Kidney capillary endothelial cell (primary cell): ENCODE measurements around the gene TGFBR2.

ENCODE experiments used
- DNase-seq: peaks from one replicate; pipeline ENCODE4 v3.0.0-alpha.2; 2018; ENCODE audit warnings: low spot score

The TGFBR2 gene

DNA sequence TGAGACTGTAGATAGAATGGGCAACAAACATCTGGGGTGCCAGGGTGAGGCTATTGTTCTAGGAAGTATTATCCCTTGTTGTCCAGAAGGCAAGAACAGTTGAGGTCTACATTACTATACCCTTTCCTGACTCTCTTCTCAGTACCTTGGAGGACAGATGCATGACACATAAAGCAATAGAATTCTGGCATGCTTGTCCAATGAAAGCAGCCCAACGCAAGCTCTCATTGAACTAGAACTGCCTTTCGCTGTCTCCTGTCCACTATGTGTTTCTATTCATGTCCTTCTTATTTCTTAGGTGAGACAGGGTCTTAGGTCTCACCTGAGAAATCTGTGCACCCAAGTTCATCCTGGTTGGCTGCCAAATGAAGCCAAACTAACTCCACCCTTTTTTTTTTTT, 68.6 kb downstream of the TGFBR2 start:
- no peak for DNase-seq

- DNase-seq: no peak
Measured at GRCh38 chr3:30675774-30676173, 69.4 kb downstream of the TGFBR2 start.

GRCh38 chr3:30676424-30677346, 70.3 kb downstream of the TGFBR2 start:
- DNase-seq: no peak

DNA sequence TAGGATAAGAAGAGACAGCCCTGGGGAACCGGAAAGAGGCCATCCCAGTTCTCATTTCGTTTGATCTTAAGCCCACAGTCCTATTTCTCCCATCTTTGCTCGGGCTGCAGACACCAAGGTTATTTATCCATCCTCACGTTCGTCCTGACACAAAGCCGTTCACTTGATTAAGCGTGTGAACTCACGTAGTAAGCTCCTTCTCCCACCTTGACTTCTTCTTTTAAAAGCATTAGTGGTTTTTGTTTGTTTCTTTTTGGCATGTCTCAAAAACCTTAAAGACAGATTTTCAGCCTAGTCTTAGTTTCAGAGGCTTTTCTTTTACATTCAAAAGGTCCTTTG, 70.9 kb downstream of the TGFBR2 start:
- no peak for DNase-seq

- DNase-seq: no peak
Measured at GRCh38 chr3:30679045-30679444, 72.6 kb downstream of the TGFBR2 start.

DNA sequence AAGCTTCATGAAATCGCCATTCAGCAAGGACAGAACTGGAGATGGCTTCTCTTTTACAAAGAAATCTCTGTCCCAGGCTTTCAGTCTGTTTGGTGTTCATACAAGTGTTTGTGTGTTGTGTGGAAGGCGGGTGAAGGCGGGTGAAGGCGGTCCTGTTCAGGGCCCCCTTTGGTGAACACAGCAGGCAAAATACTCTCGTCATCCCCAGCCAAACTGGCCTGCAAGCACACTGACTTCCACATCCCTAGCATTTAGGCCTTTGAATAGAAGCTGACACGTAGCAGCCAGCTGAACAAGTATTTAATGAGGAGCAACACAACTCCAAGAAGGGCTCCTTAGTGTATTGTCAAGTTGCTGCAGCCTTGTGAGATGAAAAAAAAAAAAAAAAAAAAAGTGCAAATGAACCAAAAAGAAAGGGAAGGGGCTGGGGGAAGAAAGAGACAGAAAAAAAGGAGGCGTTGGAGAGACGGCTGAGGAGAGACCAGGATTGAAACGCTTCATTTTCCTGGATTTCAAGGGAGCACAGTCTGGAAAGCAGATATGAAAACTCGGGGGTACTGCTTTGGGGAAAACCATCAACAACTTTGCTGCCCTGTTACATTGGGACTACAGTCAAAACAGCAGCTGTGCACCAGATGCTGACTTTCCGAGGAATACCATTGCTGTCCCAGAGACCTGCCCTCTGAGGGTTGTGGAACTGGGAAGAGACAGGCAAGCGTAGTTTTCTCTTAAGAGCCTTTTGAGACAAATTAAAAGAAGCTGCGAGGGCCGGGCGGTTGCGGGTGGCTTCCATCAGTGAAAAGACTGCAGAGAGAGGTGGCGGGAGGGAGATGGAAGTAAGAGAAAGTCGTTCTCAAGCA, 74.6 kb downstream of the TGFBR2 start:
- no peak for DNase-seq

DNA sequence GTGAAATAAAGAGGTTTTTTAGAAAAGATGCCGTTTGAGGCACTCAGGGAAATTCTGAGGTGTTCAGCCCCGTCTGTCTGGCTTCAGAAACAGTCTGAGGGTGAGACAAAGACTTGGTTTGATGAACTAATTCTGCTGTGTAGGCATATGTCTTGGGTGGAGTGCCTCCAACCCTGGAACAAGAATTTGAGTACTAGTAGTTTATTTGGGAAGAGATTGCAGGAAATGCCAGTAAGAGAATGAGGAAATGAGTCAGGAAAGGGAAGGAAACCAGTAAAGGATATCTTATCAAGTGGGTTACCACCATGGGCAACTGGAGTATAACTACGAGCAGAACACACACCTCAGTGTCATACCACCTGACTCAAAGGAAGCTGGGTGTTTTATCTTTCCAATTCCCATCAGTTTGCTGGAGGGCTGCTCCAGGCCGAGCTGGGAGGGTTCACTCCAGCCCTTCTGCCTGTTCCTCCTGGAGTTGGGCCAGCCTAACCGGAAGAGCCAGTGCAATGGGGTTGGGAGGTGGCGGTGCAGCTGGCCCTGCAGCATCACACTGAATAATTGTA, 75.3 kb downstream of the TGFBR2 start:
- DNase-seq: peak; percentile 97

DNA sequence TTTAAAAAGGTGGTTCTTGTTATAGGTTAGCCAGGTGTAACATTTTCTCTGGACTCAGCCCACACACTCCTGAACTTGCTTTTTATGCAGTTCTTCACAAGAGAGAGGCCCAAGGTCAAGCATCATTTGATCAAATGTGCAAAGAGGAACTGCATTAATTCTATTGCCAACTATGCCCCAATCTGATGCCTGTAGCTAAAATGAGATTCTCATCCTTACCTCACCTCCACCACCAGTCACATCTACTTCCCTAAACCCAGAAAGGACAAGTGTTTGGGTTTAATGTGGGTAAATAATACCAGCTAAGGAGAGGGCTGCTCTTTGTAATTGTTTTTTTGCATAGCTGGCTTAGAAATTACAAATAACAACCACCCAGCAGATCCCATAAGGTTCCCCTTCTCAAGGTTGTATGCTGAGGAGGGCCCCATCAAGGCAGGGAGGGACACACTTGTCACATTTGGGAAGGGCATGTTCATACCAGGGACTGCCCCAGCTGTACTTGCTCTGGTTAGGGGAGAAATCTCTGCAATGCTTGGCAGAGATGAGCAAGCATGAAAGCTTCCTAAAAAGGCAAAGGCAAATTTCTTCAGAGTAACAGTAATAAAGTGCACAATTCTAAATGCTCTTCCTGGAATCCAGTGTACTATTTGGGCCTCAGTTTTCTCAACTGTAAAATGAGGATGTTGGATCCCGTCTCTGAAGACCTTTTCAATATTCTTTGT, 76.2 kb downstream of the TGFBR2 start:
- no peak for DNase-seq

- no peak for DNase-seq
Measured at GRCh38 chr3:30683769-30684168, 77.4 kb downstream of the TGFBR2 start.

- DNase-seq: no peak
Measured at GRCh38 chr3:30684356-30684755, 78.0 kb downstream of the TGFBR2 start.

DNA sequence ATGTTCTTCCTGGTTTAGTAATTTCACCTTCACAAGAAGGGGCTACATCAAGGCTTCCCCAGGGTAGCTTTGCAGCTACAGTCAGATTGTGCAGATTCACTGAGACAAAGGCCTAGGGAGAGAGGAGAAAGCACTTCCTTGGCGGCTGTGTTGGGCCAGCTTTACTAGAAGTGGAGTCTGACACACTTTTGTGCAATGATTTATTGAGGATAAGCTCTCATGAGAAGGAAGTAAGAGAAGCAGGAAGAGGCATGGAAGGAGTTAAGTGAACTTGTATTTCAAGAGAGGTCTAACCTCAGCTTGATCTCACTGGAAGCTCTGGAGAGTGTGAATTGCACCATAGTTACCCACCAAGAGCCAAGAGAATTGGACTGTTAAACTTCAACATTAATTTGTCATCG, 78.9 kb downstream of the TGFBR2 start:
- no peak for DNase-seq

- DNase-seq: no peak
Measured at GRCh38 chr3:30686176-30686575, 79.8 kb downstream of the TGFBR2 start.

DNA sequence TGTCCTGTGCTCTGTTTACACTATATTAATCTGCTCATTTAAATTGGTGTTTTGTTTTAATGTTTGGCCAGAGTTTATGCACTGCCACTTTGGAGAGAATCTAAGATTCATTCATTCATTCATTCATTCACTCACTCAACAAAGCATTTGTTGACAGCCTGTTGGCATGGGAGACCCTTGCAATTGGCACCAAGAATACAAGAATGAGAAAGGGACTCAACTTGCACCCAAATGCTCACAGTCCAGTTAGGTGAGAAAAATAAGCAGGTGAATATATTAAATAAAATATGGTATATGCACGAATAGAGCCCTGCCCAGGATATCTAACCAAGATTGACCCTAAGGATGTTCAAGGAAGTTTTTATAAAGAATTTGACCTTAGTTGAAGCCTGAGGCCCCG, 80.4 kb downstream of the TGFBR2 start:
- DNase-seq: no peak

- DNase-seq: no peak
Measured at GRCh38 chr3:30687930-30688570, 81.6 kb downstream of the TGFBR2 start.

- peak; percentile 46 for DNase-seq
Measured at GRCh38 chr3:30688776-30689641, 82.6 kb downstream of the TGFBR2 start.

GRCh38 chr3:30690199-30690598, 83.8 kb downstream of the TGFBR2 start:
- no peak for DNase-seq

DNA sequence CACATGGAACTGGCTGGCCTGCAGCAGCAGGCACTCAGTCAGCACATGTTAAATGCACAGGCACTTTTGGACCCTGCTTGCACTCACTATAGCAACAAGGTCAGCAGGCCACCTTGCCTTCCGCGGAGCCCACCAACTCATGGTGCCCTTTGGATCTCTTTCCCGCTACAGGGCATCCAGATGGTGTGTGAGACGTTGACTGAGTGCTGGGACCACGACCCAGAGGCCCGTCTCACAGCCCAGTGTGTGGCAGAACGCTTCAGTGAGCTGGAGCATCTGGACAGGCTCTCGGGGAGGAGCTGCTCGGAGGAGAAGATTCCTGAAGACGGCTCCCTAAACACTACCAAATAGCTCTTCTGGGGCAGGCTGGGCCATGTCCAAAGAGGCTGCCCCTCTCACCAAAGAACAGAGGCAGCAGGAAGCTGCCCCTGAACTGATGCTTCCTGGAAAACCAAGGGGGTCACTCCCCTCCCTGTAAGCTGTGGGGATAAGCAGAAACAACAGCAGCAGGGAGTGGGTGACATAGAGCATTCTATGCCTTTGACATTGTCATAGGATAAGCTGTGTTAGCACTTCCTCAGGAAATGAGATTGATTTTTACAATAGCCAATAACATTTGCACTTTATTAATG, 85.0 kb downstream of the TGFBR2 start:
- peak; percentile 47 for DNase-seq

DNA sequence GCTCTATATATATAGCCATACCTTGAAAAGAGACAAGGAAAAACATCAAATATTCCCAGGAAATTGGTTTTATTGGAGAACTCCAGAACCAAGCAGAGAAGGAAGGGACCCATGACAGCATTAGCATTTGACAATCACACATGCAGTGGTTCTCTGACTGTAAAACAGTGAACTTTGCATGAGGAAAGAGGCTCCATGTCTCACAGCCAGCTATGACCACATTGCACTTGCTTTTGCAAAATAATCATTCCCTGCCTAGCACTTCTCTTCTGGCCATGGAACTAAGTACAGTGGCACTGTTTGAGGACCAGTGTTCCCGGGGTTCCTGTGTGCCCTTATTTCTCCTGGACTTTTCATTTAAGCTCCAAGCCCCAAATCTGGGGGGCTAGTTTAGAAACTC, 85.5 kb downstream of the TGFBR2 start:
- DNase-seq: no peak

GRCh38 chr3:30692498-30693130, 86.2 kb downstream of the TGFBR2 start:
- no peak for DNase-seq
